ENCODE results near the gene DENND5A. TPM values are rescaled to one million over a fixed set of nuclear protein-coding genes. Genes with fewer than 3 reads are reported as not detected.

DENND5A gene
- total RNA-seq: 198 and 259 TPM in 2 replicates

DNA sequence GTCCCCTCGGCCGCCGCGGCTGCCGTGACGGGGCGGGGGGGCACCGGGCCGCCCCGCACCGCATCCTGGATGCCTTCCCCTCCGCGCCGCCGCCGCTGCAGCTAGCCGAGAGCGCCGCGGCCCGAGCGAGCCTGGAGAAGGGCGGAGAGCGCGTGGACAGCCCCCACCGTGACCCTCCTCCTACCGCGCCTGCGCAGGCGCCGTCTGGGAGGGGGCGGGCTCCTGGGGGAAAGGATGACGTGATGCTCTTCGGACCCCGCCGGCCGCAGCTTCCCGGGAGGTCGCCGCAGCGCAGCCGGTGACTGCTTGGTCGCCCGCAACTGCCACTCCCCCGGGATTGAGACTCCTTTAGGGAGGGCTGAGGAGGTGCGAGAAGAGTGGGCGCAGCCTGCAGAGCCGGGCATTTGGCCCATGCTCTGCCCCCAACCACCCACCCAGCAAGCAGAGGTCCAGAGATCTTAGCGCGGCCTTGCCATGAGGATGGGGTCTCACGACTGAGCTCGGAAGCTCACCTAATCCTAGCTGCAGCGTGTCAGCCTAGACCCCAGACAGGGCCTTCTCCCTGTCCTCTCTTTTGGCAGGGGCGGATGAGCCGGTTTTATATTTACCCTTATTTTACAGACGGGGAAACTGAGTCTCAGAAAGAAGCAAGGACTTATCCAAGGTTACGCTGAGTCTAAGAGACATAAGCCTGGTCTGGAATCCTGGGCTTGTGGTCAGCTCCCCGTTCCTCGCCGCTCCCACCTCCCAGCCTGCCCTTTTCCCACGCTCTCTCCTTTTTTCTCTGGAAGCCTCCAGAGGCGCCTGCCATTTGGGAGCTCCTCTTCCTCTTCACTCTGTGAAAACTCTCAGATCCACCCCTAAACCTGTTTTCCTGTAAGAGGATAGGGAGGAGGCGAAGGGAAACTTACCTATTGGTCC is at the start of gene DENND5A:
Gene DENND5A (minus strand): TSS at position 140 of the 921 bp plus-strand sequence. CDS start 281 bp downstream, outside the sequence.

DNA sequence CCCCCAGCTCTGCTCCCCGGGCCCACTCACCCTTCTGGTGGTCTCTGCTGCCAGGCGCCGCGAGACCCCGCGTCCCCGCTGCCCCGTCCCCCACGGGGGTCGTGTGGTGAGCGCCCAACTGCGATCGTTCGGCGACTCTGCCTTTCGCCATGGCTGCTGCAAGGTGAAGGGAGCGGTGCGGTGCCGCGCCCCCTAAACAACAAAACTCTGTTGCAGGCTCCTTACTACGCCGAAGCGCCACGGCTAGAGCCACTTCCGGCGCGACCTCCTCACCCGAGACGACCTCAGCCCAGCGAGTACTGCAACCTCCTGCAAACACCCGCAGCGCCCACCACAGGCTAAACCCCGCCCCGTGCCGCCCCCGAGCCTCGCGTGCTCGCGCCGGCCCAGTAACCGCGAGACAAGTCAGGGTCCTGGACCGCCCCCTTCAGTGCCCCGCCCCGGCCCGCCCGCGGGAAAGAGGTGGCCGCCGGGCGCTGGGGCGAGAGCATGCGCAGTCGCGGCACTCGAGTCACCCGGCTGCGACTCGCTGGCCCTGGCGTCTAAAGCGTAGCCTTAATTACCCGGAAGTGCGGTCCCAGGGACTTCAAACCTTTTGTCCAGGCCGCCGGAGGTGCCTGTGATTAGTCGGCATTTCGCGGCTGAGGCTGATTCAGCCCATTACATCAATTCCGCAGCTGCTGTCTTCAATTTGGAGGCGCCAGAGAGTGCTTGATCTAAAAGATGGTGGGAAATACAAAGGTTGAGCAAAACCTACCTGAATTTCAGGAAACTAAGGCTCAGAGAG is 49.3 kb upstream of the DENND5A start, which contains the start of gene TMEM41B:
Gene TMEM41B (minus strand): TSS at position 303 of the 787 bp plus-strand sequence. CDS start 152 bp downstream, at position 151.

GRCh38 chr11:9091044-9091922 is 173.9 kb downstream of the DENND5A start, which contains the start of gene SCUBE2:
TSS of gene SCUBE2 (minus strand) at chr11:9091599. CDS start at chr11:9091528, 71 bp downstream.

Other genes with a start within 250 kb of the DENND5A start
- 1.8 and 9.5 TPM in 2 replicates for gene SCUBE2, start 173.8 kb downstream of the DENND5A start, total RNA-seq
- gene TMEM41B, start 49.2 kb upstream of the DENND5A start, total RNA-seq: 61.4 and 71.0 TPM in 2 replicates
- gene IPO7, start 119.3 kb upstream of the DENND5A start, total RNA-seq: 142 and 186 TPM in 2 replicates
- 30.9 and 35.6 TPM in 2 replicates for gene ZNF143, start 195.7 kb upstream of the DENND5A start, total RNA-seq